ENCODE data around the gene NSMCE1. TPM values are rescaled to one million over a fixed set of nuclear protein-coding genes. Genes with fewer than 3 reads are reported as not detected.
"Not testable (repeated sequence)": the region's sequence is repeated elsewhere in the genome, so short reads cannot be mapped to it uniquely, and the experiment has no call there.

NSMCE1 gene
- total and polyA plus RNA-seq, 4 donors = 50.4 to 76.9 (median 66.8) TPM

DNA sequence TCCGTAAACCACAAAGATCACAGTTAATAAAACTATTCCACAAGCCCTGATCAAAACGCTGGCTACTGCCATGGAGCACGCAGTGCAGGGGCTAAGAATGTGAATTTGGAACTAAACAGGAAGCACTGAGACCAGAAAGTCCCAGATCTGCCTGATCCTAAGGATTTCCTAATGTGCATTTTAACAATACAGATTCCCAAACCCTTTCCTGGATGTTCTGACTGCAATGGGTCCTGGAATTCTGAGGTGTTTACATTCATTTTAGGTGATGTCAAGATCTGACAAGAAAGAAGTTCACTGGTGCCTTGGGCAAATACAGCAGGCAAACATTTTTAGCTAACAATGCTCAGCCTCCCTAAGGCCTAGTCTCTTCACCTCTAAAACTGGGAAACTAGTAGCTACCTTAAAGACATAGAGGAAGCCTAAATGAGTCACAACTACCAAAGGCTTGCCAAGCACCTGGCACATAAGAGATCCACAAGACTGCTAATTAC is 10.3 kb downstream of the NSMCE1 start:
- Histone ChIP-seq H3K36me3 (ENCODE audit: control insufficient read depth, insufficient read depth, low read length) (peaks cover 13% of the 10 kb centered on the region), H3K4me3 (ENCODE audit: low read depth, low read length) (no peak overlapping the region), H3K4me1 (ENCODE audit: control insufficient read depth, insufficient read depth, low read length) (no peaks in the 10 kb centered on the region), H3K9me3 (ENCODE audit: control insufficient read depth, insufficient read depth, low read length) (no peaks in the 10 kb centered on the region), H3K27ac (ENCODE audit: low read depth, low read length) (no peak overlapping the region), H3K27me3 (ENCODE audit: control insufficient read depth, insufficient read depth, low read length) (no peaks in the 10 kb centered on the region)
- 79% methylated on average over 3 of the region's 3 CpGs for WGBS (ENCODE audit: insufficient coverage)
- DNase-seq (ENCODE audit: low read depth in 4 of 6, low spot score in 6 of 6) = no peak

DNA sequence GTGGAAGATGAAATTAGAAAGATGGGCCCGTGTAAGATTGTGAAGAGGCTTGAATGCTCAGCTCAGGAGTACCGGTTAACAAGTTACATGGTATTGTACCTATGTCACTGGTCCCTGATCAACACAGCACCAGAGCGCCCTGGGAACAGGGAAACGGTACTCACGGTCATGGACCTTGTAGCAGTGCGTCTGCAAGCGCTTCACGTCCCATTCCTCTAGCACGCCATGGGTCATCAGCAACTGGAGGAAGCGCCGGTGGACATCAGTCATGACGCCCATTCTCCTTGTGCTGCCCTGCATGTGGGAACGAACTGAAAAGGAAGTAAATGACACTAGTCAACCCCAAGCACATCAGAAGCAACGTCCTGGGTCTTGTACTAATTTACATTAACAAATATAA is 11.3 kb downstream of the NSMCE1 start:
- no peaks in the 10 kb centered on the region for H3K27me3 ChIP-seq (ENCODE audit: control insufficient read depth, insufficient read depth, low read length)
- no peak overlapping the region for H3K27ac ChIP-seq (ENCODE audit: low read depth, low read length)
- H3K4me1 ChIP-seq (ENCODE audit: control insufficient read depth, insufficient read depth, low read length) = no peaks in the 10 kb centered on the region
- no peaks in the 10 kb centered on the region for H3K9me3 ChIP-seq (ENCODE audit: control insufficient read depth, insufficient read depth, low read length)
- H3K36me3 ChIP-seq (ENCODE audit: control insufficient read depth, insufficient read depth, low read length) = peaks cover 16% of the 10 kb centered on the region
- DNase-seq (ENCODE audit: low read depth in 4 of 6, low spot score in 6 of 6) = no peak
- no peak overlapping the region for H3K4me3 ChIP-seq (ENCODE audit: low read depth, low read length)
- 94% methylated on average over 13 of the region's 14 CpGs for WGBS (ENCODE audit: insufficient coverage)

DNA sequence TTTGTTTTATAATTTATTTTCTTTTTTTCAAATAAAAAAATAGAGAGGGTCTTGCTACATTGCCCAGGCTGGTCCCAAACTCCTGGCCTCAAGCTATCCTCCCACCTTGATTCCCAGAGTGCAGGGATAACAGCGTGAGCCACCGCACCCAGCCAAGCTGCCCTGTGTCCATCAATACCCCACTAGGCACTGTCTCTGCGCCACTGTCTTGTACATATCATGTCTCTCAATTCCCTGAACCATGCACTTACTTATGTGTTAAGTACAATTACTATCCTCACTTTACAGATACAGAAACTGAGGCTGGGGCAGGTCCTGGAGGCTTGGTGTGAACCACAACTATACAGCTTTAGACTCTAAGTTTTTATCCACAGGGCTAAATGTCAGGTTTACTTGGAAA is 11.7 kb downstream of the NSMCE1 start:
- WGBS (ENCODE audit: insufficient coverage) = 100% methylated on average over 3 of the region's 3 CpGs
- H3K36me3 ChIP-seq (ENCODE audit: control insufficient read depth, insufficient read depth, low read length) = peaks cover 16% of the 10 kb centered on the region
- no peak for DNase-seq (ENCODE audit: low read depth in 4 of 6, low spot score in 6 of 6)
- H3K9me3 ChIP-seq (ENCODE audit: control insufficient read depth, insufficient read depth, low read length) = no peaks in the 10 kb centered on the region
- H3K4me3 ChIP-seq (ENCODE audit: low read depth, low read length) = no peak overlapping the region
- no peak overlapping the region for H3K27ac ChIP-seq (ENCODE audit: low read depth, low read length)
- no peaks in the 10 kb centered on the region for H3K4me1 ChIP-seq (ENCODE audit: control insufficient read depth, insufficient read depth, low read length)
- no peaks in the 10 kb centered on the region for H3K27me3 ChIP-seq (ENCODE audit: control insufficient read depth, insufficient read depth, low read length)

DNA sequence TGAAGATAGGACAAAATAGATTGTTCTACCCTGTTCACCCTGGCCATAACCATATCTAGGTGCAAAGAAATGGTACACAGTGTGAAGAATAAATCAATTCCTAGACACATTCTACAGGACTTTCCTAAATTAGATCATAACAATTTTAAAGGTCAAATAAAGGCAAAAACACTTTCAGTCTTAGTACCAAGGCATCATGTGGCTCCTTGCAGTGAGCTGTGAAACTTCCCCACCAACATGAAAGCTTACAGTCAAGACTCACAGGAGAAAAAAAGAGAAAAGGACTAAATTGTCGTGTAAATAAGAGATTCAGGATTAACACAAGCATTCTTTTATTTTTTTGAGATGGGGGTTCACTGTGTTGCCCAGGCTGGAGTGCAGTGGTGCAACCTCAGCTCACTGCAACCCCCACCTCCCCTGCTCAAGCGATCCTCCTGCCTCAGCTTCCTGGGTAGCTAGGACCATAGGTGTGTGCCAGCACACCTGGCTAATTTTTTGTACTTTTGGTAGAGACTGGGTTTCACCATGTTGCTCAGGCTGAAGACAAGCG is 14.2 kb downstream of the NSMCE1 start:
- Histone ChIP-seq H3K4me1 (ENCODE audit: control insufficient read depth, insufficient read depth, low read length) (no peaks in the 10 kb centered on the region), H3K27ac (ENCODE audit: low read depth, low read length) (no peak overlapping the region), H3K36me3 (ENCODE audit: control insufficient read depth, insufficient read depth, low read length) (peaks cover 16% of the 10 kb centered on the region), H3K4me3 (ENCODE audit: low read depth, low read length) (no peak overlapping the region), H3K27me3 (ENCODE audit: control insufficient read depth, insufficient read depth, low read length) (no peaks in the 10 kb centered on the region), H3K9me3 (ENCODE audit: control insufficient read depth, insufficient read depth, low read length) (no peaks in the 10 kb centered on the region)
- WGBS (ENCODE audit: insufficient coverage) = no CpG with 5 or more reads among the region's 3 CpGs
- no peak for DNase-seq (ENCODE audit: low read depth in 4 of 6, low spot score in 6 of 6)

DNA sequence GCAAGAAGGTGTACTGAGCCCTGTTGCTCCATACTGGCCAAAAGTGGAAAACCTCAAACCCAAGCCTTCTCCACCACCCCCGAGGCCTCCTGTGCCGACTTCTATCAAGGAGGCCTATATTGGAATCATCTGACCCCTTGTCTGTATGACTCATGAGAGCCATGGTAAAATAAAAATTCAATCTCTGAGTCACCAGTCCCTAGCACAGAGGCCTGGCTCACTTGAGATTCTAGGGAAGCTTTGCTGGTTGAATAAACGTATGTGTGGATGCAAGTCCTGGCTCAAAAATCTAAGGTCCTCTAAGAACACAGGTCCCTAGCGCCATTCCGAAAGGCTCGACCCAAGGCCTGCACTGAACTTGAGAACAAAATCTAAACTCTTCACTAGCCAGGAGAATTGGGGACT is 15.0 kb downstream of the NSMCE1 start:
- Histone ChIP-seq H3K27ac (ENCODE audit: low read depth, low read length) (no peak overlapping the region), H3K9me3 (ENCODE audit: control insufficient read depth, insufficient read depth, low read length) (no peaks in the 10 kb centered on the region), H3K4me1 (ENCODE audit: control insufficient read depth, insufficient read depth, low read length) (no peaks in the 10 kb centered on the region), H3K36me3 (ENCODE audit: control insufficient read depth, insufficient read depth, low read length) (peaks cover 16% of the 10 kb centered on the region), H3K4me3 (ENCODE audit: low read depth, low read length) (no peak overlapping the region), H3K27me3 (ENCODE audit: control insufficient read depth, insufficient read depth, low read length) (no peaks in the 10 kb centered on the region)
- DNase-seq (ENCODE audit: low read depth in 4 of 6, low spot score in 6 of 6) = no peak
- 89% methylated on average over 3 of the region's 6 CpGs for WGBS (ENCODE audit: insufficient coverage)

DNA sequence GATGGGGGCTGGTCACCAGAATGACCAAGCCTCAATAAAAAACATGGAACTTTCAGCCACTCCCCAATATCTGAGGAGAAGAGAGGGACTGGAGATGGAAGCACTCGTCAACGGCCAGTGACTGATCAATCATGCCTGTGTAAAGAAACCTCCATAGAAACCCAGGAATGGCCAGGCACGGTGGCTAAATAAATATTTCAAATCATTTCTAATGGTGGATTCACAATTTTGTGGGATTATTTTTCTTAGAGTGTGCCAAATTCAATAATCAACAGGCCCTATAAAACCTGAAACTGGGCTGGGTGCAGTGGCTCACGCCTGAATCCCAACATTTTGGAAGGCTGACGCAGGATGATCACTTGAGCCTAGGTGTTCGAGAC is 16.4 kb downstream of the NSMCE1 start:
- Histone ChIP-seq H3K9me3 (ENCODE audit: control insufficient read depth, insufficient read depth, low read length) (no peaks in the 10 kb centered on the region), H3K27ac (ENCODE audit: low read depth, low read length) (no peak overlapping the region), H3K27me3 (ENCODE audit: control insufficient read depth, insufficient read depth, low read length) (no peaks in the 10 kb centered on the region), H3K4me1 (ENCODE audit: control insufficient read depth, insufficient read depth, low read length) (no peaks in the 10 kb centered on the region), H3K36me3 (ENCODE audit: control insufficient read depth, insufficient read depth, low read length) (peaks cover 15% of the 10 kb centered on the region), H3K4me3 (ENCODE audit: low read depth, low read length) (no peak overlapping the region)
- 100% methylated on average over 3 of the region's 6 CpGs for WGBS (ENCODE audit: insufficient coverage)
- DNase-seq (ENCODE audit: low read depth in 4 of 6, low spot score in 6 of 6) = no peak

DNA sequence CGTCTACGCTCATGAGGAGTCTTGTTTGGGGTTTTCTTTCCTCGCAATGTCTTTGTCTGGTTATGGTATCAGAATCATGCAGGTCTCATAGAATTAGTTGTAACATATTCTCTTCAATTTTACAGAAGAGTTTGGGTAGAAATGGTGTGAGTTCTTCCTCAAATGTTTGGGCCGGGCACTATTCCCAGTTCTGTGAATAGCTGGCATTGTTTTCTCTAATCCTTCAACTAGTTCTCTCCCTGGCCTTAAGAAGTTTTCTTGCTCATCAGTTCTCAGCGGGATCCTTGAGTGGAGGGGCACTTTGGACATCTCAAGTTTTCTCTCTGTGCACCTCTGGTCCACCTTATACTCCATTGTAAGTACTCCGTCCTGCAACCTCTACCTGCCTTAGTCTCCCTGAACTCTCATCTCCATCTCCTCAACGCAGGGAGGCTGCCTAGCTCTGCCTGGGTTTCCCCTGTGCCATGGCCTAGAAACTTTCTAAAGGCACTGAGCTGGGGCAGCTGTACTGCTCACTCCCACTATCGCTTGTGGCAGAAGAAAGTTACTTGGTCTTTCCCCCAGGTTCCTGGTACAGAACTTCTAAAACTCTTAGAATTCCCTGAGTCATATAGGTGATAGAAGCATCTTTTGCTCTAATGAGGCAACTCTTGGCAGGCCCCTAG is 16.9 kb downstream of the NSMCE1 start:
- Histone ChIP-seq H3K4me3 (ENCODE audit: low read depth, low read length) (no peak overlapping the region), H3K27ac (ENCODE audit: low read depth, low read length) (no peak overlapping the region), H3K4me1 (ENCODE audit: control insufficient read depth, insufficient read depth, low read length) (no peaks in the 10 kb centered on the region), H3K36me3 (ENCODE audit: control insufficient read depth, insufficient read depth, low read length) (peaks cover 9% of the 10 kb centered on the region), H3K27me3 (ENCODE audit: control insufficient read depth, insufficient read depth, low read length) (no peaks in the 10 kb centered on the region), H3K9me3 (ENCODE audit: control insufficient read depth, insufficient read depth, low read length) (no peaks in the 10 kb centered on the region)
- 86% methylated on average over 3 of the region's 8 CpGs for WGBS (ENCODE audit: insufficient coverage)
- no peak for DNase-seq (ENCODE audit: low read depth in 4 of 6, low spot score in 6 of 6)

DNA sequence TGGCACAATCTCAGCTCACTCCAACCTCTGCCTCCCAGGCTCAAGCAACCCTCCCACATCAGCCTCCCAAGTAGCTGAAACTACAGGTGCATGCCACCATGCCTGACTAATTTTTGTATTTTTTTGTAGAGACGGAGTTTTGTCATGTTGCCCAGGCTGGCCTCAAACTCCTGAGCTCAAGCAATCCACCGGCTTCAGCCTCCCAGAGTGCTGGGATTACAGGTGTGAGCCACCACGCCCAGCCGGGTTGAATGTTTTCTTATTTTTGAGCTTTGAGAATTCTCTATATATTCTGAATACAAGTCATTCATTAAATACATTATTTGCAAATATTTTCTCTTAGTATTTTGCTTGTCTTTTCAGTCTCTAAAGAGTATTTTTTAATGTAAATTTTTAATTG is 19.7 kb downstream of the NSMCE1 start:
- H3K9me3 ChIP-seq (ENCODE audit: control insufficient read depth, insufficient read depth, low read length); H3K4me3 ChIP-seq (ENCODE audit: low read depth, low read length); H3K36me3 ChIP-seq (ENCODE audit: control insufficient read depth, insufficient read depth, low read length); DNase-seq (ENCODE audit: low read depth in 4 of 6, low spot score in 6 of 6); H3K27ac ChIP-seq (ENCODE audit: low read depth, low read length); H3K27me3 ChIP-seq (ENCODE audit: control insufficient read depth, insufficient read depth, low read length): not testable (repeated sequence)
- WGBS (ENCODE audit: insufficient coverage) = 100% methylated on average over 1 of the region's 4 CpGs
- peaks cover 12% of the 10 kb centered on the region for H3K4me1 ChIP-seq (ENCODE audit: control insufficient read depth, insufficient read depth, low read length)

DNA sequence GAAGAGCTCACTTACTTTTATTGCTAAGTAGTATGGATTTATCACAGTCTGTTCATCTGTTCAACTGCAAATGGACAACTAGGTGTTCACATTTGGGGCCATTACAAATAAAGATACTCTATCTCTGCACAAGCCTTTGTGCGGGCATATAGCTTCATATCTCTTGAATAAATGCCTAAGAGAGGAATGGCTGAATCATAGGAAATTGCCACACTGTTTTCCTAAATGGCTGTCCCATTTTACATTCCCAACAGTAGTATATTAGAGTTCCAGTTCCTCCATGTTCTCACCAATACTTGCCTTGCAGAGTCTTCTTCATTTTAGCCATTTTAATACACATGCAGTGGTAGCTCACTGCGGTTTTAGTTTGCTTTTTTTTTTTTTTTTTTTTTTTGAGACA is 20.5 kb downstream of the NSMCE1 start:
- peaks cover 21% of the 10 kb centered on the region for H3K4me1 ChIP-seq (ENCODE audit: control insufficient read depth, insufficient read depth, low read length)
- peaks cover 3% of the 10 kb centered on the region for H3K36me3 ChIP-seq (ENCODE audit: control insufficient read depth, insufficient read depth, low read length)
- no peaks in the 10 kb centered on the region for H3K27me3 ChIP-seq (ENCODE audit: control insufficient read depth, insufficient read depth, low read length)
- WGBS (ENCODE audit: insufficient coverage) = no CpG with 5 or more reads among the region's 2 CpGs
- no peaks in the 10 kb centered on the region for H3K9me3 ChIP-seq (ENCODE audit: control insufficient read depth, insufficient read depth, low read length)
- H3K4me3 ChIP-seq (ENCODE audit: low read depth, low read length) = no peak overlapping the region
- no peak overlapping the region for H3K27ac ChIP-seq (ENCODE audit: low read depth, low read length)
- DNase-seq (ENCODE audit: low read depth in 4 of 6, low spot score in 6 of 6) = no peak

DNA sequence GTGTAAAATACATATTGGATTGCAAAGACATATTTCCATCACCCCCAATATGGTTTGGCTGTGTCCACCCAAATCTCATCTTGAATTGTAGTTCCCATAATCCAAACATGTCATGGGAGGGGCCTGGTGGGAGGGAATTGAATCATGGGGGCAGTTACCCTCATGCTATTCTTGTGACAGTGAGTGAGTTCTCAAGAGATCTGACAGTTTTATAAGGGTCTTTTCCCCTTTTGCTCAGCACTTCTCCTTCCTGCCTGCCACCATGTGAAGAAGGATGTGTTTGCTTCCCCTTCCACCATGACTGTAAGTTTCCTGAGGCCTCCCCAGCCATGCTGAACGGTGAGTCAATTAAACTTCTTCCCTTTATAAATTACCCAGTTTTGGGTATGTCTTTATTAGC is 21.5 kb downstream of the NSMCE1 start:
- not testable (repeated sequence) for H3K27ac ChIP-seq (ENCODE audit: low read depth, low read length); H3K9me3 ChIP-seq (ENCODE audit: control insufficient read depth, insufficient read depth, low read length); H3K27me3 ChIP-seq (ENCODE audit: control insufficient read depth, insufficient read depth, low read length); DNase-seq (ENCODE audit: low read depth in 4 of 6, low spot score in 6 of 6); H3K4me3 ChIP-seq (ENCODE audit: low read depth, low read length); H3K36me3 ChIP-seq (ENCODE audit: control insufficient read depth, insufficient read depth, low read length)
- peaks cover 27% of the 10 kb centered on the region for H3K4me1 ChIP-seq (ENCODE audit: control insufficient read depth, insufficient read depth, low read length)
- 83% methylated on average over 1 of the region's 1 CpG for WGBS (ENCODE audit: insufficient coverage)
